Measurements from ENCODE around the gene POLR2H.
"Not testable (repeated sequence)": the region's sequence is repeated elsewhere in the genome, so short reads cannot be mapped to it uniquely, and the experiment has no call there.

Gene POLR2H

DNA sequence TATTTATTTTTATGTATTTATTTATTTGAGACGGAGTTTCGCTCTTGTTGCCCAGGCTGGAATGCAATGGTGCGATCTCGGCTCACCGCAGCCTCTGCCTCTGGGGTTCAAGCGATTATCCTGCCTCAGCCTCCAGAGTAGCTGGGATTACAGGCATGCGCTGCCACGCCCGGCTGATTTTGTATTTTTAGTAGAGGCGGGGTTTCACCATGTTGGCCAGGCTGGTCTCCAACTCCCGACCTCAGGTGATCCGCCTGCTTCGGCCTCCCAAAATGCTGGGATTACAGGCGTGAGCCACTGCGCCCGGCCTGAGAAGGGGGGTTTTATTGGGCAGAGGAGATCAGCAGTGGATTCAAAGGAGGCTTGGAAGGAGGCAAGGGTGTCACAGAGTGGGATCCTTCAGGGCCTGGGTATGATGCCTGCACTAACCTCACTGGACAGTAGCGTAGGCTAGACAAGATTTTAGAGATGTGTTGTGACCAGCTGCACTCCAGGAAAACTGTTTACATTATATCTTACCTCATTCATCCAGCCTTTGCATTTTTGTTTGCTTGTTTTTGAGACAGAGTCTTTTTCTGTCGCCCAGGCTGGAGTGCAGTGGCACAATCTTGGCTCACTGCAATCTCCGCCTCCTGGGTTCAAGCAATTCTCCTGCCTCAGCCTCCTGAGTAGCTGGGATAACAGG lies 21.9 kb upstream of the POLR2H start:
- not testable (repeated sequence) for H3K36me3 Mint-ChIP-seq (ENCODE audit: low read depth); H3K9me3 Mint-ChIP-seq; H3K27me3 Mint-ChIP-seq (ENCODE audit: low read depth); H3K4me3 Mint-ChIP-seq; DNase-seq (ENCODE audit: low spot score); H3K27ac Mint-ChIP-seq
- H3K4me1 Mint-ChIP-seq (ENCODE audit: low read depth) = peaks cover 19% of the 10 kb centered on the region

DNA sequence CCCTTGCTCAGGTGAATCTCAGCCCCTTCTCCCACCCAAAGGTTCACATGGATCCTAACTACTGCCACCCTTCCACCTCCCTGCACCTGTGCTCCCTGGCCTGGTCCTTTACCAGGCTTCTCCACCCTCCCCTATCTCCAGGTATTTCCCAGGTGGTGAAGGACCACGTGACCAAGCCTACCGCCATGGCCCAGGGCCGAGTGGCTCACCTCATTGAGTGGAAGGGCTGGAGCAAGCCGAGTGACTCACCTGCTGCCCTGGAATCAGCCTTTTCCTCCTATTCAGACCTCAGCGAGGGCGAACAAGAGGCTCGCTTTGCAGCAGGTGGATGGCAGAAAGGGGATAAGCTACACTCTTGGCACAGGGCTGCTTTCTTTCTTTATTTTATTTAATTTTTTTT lies 19.6 kb upstream of the POLR2H start:
- H3K9me3 Mint-ChIP-seq = no peaks in the 10 kb centered on the region
- H3K27ac Mint-ChIP-seq = no peak overlapping the region
- H3K36me3 Mint-ChIP-seq (ENCODE audit: low read depth) = no peaks in the 10 kb centered on the region
- DNase-seq (ENCODE audit: low spot score) = no peak
- no peak overlapping the region for H3K4me3 Mint-ChIP-seq
- H3K27me3 Mint-ChIP-seq (ENCODE audit: low read depth) = no peaks in the 10 kb centered on the region
- H3K4me1 Mint-ChIP-seq (ENCODE audit: low read depth) = peaks cover 6% of the 10 kb centered on the region

DNA sequence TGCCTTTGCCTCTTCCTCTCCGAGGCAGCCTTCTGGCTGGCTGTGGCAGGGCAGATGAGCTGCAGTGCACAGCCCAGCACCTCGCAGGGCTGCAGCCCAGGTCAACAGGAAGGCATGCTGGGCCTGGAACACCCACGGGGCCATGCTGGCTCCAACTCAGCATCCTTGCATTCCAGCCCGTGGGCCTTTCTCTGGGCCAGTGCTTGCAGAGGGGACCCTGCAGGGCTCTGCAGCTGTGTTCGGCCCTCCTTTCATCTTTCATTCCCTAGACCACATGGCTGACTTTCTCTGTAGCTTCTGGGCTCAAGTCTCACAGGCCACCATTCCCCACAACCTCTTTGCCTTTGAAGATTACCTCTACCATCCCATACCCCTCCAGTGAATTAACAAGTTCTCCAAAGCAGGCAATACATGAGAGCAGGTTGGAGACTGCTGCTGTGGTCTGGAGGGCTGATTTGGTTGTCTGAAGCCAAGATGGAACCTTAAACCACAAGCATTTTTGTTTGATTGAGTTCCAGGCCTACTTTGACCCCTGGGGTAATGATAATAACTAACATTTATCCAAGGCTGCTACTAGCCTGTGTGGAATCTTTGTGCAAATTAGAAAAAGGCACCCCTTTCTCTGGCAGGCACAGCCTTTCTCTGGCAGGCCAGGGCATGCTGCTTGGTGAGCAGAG lies 18.2 kb upstream of the POLR2H start:
- Mint-ChIP-seq H3K4me1 (ENCODE audit: low read depth) (peaks cover 4% of the 10 kb centered on the region), H3K36me3 (ENCODE audit: low read depth) (no peaks in the 10 kb centered on the region), H3K27me3 (ENCODE audit: low read depth) (no peaks in the 10 kb centered on the region), H3K9me3 (no peaks in the 10 kb centered on the region), H3K4me3 (no peak overlapping the region), H3K27ac (no peak overlapping the region)
- DNase-seq (ENCODE audit: low spot score) = no peak

- no peak overlapping the region for H3K4me3 Mint-ChIP-seq
- no peaks in the 10 kb centered on the region for H3K36me3 Mint-ChIP-seq (ENCODE audit: low read depth)
- peaks cover 4% of the 10 kb centered on the region for H3K4me1 Mint-ChIP-seq (ENCODE audit: low read depth)
- no peak overlapping the region for H3K27ac Mint-ChIP-seq
- no peak for DNase-seq (ENCODE audit: low spot score)
- no peaks in the 10 kb centered on the region for H3K9me3 Mint-ChIP-seq
- H3K27me3 Mint-ChIP-seq (ENCODE audit: low read depth) = no peaks in the 10 kb centered on the region
Measured at GRCh38 chr3:184344579-184345316, 16.8 kb upstream of the POLR2H start.

DNA sequence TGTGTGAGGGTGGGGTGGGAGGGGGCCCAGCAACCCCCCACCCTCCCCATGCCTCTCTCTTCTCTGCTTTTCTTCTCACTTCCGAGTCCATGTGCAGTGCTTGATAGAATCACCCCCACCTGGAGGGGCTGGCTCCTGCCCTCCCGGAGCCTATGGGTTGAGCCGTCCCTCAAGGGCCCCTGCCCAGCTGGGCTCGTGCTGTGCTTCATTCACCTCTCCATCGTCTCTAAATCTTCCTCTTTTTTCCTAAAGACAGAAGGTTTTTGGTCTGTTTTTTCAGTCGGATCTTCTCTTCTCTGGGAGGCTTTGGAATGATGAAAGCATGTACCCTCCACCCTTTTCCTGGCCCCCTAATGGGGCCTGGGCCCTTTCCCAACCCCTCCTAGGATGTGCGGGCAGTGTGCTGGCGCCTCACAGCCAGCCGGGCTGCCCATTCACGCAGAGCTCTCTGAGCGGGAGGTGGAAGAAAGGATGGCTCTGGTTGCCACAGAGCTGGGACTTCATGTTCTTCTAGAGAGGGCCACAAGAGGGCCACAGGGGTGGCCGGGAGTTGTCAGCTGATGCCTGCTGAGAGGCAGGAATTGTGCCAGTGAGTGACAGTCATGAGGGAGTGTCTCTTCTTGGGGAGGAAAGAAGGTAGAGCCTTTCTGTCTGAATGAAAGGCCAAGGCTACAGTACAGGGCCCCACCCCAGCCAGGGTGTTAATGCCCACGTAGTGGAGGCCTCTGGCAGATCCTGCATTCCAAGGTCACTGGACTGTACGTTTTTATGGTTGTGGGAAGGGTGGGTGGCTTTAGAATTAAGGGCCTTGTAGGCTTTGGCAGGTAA lies 16.0 kb upstream of the POLR2H start:
- Mint-ChIP-seq H3K4me1 (ENCODE audit: low read depth) (peaks cover 4% of the 10 kb centered on the region), H3K9me3 (no peaks in the 10 kb centered on the region), H3K27ac (no peak overlapping the region)

DNA sequence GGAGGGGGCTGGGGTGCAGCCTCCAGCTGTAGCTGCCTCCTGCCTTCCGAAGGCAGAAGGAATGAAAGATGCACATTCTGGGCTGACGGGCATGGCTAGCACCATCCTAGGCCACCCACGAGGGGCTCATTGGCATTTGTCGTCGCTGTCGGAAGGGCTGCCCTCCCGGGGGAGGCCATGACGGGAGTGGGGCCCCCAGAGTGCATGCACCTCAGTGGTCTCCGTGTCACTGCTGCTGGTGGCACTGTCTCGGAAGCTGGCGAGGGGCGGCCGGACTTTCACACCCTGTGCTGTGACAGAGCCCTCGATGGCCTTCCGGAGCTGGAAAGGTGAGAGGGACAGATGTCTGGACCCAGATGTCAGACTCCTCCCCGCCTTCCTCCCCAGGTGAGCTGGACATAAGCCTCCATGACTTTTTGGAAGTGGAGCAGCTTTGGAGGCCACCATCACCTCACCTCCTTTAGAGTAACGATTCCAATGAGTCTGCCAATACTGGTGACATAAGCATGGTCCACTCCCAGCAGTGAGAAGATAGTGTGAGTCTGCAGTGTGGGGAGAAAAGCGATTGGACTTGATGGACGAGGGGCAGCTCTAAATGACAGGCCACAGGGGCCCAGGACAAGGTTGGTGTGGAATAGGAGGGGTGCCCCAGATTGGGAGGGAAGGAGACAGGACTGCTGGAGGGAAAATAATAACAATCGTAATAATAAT lies 14.9 kb upstream of the POLR2H start:
- peaks cover 4% of the 10 kb centered on the region for H3K4me1 Mint-ChIP-seq (ENCODE audit: low read depth)
- H3K9me3 Mint-ChIP-seq = no peaks in the 10 kb centered on the region
- DNase-seq (ENCODE audit: low spot score) = no peak
- H3K36me3 Mint-ChIP-seq (ENCODE audit: low read depth) = no peaks in the 10 kb centered on the region
- no peak overlapping the region for H3K4me3 Mint-ChIP-seq
- H3K27me3 Mint-ChIP-seq (ENCODE audit: low read depth) = no peaks in the 10 kb centered on the region
- H3K27ac Mint-ChIP-seq = no peak overlapping the region

More for the DNA sequence above, 16.0 kb upstream of the POLR2H start:
- no peaks in the 10 kb centered on the region for H3K27me3 Mint-ChIP-seq (ENCODE audit: low read depth)
- no peak overlapping the region for H3K4me3 Mint-ChIP-seq
- DNase-seq (ENCODE audit: low spot score) = no peak
- H3K36me3 Mint-ChIP-seq (ENCODE audit: low read depth) = no peaks in the 10 kb centered on the region

- H3K27me3 Mint-ChIP-seq (ENCODE audit: low read depth) = no peaks in the 10 kb centered on the region
- no peaks in the 10 kb centered on the region for H3K9me3 Mint-ChIP-seq
- H3K36me3 Mint-ChIP-seq (ENCODE audit: low read depth) = no peaks in the 10 kb centered on the region
- no peak overlapping the region for H3K4me3 Mint-ChIP-seq
- DNase-seq (ENCODE audit: low spot score) = no peak
- H3K4me1 Mint-ChIP-seq (ENCODE audit: low read depth) = peaks cover 4% of the 10 kb centered on the region
- no peak overlapping the region for H3K27ac Mint-ChIP-seq
Measured at GRCh38 chr3:184347321-184348056, 14.0 kb upstream of the POLR2H start.

GRCh38 chr3:184348057-184348382 lies 13.5 kb upstream of the POLR2H start:
- Mint-ChIP-seq H3K27me3 (ENCODE audit: low read depth) (no peaks in the 10 kb centered on the region), H3K9me3 (no peaks in the 10 kb centered on the region), H3K36me3 (ENCODE audit: low read depth) (no peaks in the 10 kb centered on the region), H3K27ac (no peak overlapping the region), H3K4me3 (no peak overlapping the region), H3K4me1 (ENCODE audit: low read depth) (peaks cover 4% of the 10 kb centered on the region)
- no peak for DNase-seq (ENCODE audit: low spot score)

- H3K9me3 Mint-ChIP-seq = no peaks in the 10 kb centered on the region
- H3K27ac Mint-ChIP-seq = no peak overlapping the region
- H3K4me1 Mint-ChIP-seq (ENCODE audit: low read depth) = peaks cover 5% of the 10 kb centered on the region
- no peak for DNase-seq (ENCODE audit: low spot score)
- H3K27me3 Mint-ChIP-seq (ENCODE audit: low read depth) = no peaks in the 10 kb centered on the region
- no peak overlapping the region for H3K4me3 Mint-ChIP-seq
- H3K36me3 Mint-ChIP-seq (ENCODE audit: low read depth) = no peaks in the 10 kb centered on the region
Measured at GRCh38 chr3:184349563-184350470, 11.7 kb upstream of the POLR2H start.

GRCh38 chr3:184350618-184351017 lies 10.9 kb upstream of the POLR2H start:
- H3K4me1 Mint-ChIP-seq (ENCODE audit: low read depth) = peaks cover 5% of the 10 kb centered on the region
- no peak for DNase-seq (ENCODE audit: low spot score)
- H3K4me3 Mint-ChIP-seq = no peak overlapping the region
- H3K27me3 Mint-ChIP-seq (ENCODE audit: low read depth) = no peaks in the 10 kb centered on the region
- H3K9me3 Mint-ChIP-seq = no peaks in the 10 kb centered on the region
- H3K27ac Mint-ChIP-seq = no peak overlapping the region
- H3K36me3 Mint-ChIP-seq (ENCODE audit: low read depth) = no peaks in the 10 kb centered on the region

DNA sequence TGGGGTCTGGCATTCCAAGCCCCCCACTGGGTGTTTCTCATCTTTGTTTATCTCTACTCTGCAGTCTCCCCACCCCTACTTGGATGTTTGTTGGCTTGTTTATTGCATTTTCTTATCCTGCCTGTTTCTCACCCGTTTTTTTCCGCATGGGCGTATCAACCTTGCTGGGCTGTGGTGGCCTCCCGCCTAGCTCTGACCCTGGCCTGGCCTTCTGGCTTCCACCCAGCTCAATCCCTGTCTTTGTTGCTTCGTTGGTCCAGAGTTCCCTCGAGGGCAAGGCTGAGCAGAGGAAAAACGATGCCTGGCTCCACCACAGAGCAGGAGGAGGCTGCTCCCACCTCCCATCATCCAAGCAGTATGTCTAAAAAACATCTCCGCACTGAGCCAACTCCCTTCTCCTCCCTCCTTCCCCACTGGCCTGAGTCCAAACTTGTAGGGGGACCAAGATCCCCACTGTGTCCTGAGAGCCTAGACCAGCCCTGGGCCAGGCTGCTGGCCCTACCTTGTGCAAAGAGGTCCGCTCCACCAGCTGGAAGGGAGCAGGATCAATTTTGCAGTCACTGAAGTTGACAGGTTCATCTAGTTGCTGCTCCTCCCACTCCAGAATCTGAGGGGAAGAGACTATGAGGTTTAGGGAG lies 9.9 kb upstream of the POLR2H start:
- H3K27ac Mint-ChIP-seq = no peak overlapping the region

More for the DNA sequence above, 9.9 kb upstream of the POLR2H start:
- peaks cover 5% of the 10 kb centered on the region for H3K4me1 Mint-ChIP-seq (ENCODE audit: low read depth)
- no peak overlapping the region for H3K4me3 Mint-ChIP-seq
- H3K36me3 Mint-ChIP-seq (ENCODE audit: low read depth) = no peaks in the 10 kb centered on the region
- H3K27me3 Mint-ChIP-seq (ENCODE audit: low read depth) = no peaks in the 10 kb centered on the region
- DNase-seq (ENCODE audit: low spot score) = no peak
- no peaks in the 10 kb centered on the region for H3K9me3 Mint-ChIP-seq

Measured in T-helper 2 cell treated with Interferon-gamma antibody and Interleukin-4, amounts not matched to agents 5 μg/mL and 100 μg/mL, for 36 hours (primary cell).